Left lung (tissue), 10 donors: ENCODE measurements around the gene TMBIM4. TPM values are rescaled to one million over a fixed set of nuclear protein-coding genes. Genes with fewer than 3 reads are reported as not detected.

Experiments used
- ATAC-seq: fragments of 200-7000 bp; cut with Tn5 transposase; one replicate; pipeline ENCODE4 v1.9.1; 2020; ENCODE audit warnings: moderate library complexity
- DNase-seq, 4 donors: peaks; one replicate each; pipeline ENCODE4 v3.0.0-alpha.2; 2013 to 2020
- H3K27ac ChIP-seq, 2 donors: fragments of 200-600 bp; sonication (generic) in 1 of 2; one replicate each; pipeline versions ENCODE4 v1.5.0 to v1.8.0; 2020 to 2021
- H3K27me3 ChIP-seq, 2 donors: fragments of 200-600 bp; sonication (generic) in 1 of 2; one replicate each; pipeline versions ENCODE4 v1.5.0 to v1.8.0; 2020 to 2021
- H3K36me3 ChIP-seq, 2 donors: fragments of 200-600 bp; sonication (generic) in 1 of 2; one replicate each; pipeline versions ENCODE4 v1.5.0 to v1.8.0; 2020 to 2021
- H3K4me1 ChIP-seq, 2 donors: fragments of 200-600 bp; one replicate each; pipeline ENCODE4 v1.8.0; 2021
- H3K4me3 ChIP-seq, 2 donors: fragments of 200-600 bp; sonication (generic) in 1 of 2; one replicate each; pipeline versions ENCODE4 v1.5.0 to v1.8.0; 2020 to 2021; ENCODE audit warnings: mild to moderate bottlenecking in 1 of 2
- H3K9me3 ChIP-seq, 2 donors: fragments of 200-600 bp; sonication (generic) in 1 of 2; one replicate each; pipeline versions ENCODE4 v1.5.0 to v1.8.0; 2020 to 2021
- CTCF ChIP-seq, 2 donors: fragments of 200-600 bp; sonication (generic) in 1 of 2; IDR thresholded peaks; one replicate each; pipeline versions ENCODE4 v1.5.0 to v1.8.0; 2021; ENCODE audit warnings: antibody characterized with exemption in 2 of 2
- intact Hi-C, 2 donors: fragments of 100-400 bp; cut with DNase I; formaldehyde crosslinking; loops; one replicate each; pipeline versions ENCODE4 v1.11.2 to v1.14.2; 2022
- polyA plus RNA-seq, 6 donors: library from polyadenylated mRNA; unstranded; fragments of 120-200 nt; gene quantifications; one replicate each; pipeline ENCODE4 v1.2.1, GENCODE V29; 2013; ENCODE audit not compliant: insufficient read length in 6 of 6
- total RNA-seq, 2 donors: library from RNA; stranded (reverse); fragmentation: NEBNext Ultra II Directional; extraction: Animal tissue kit (Norgen Biotek cat#: 25700); gene quantifications; one replicate each; pipeline ENCODE4 v1.2.1, GENCODE V29; 2021
- donor health status: DM: no; HTN: yes; CAD: no.
- donor health status: DM: no; HTN: no; CAD: no.

The TMBIM4 gene
- total and polyA plus RNA-seq, 8 donors = 106 to 152 (median 117) TPM

- Histone ChIP-seq H3K4me3 (no peak overlapping the region), H3K4me1 (no peaks in the 10 kb centered on the region), H3K36me3 (no peaks in the 10 kb centered on the region), H3K27me3 (no peaks in the 10 kb centered on the region), H3K27ac (no peak overlapping the region), H3K9me3 (no peaks in the 10 kb centered on the region)
- DNase-seq = no peak
- no peak for TF ChIP-seq CTCF (IDR thresholded peaks at IDR 0.05)
- intact Hi-C loops = no loop called here
- no peak for ATAC-seq
Observed at GRCh38 chr12:66085998-66086397, 83.8 kb downstream of the TMBIM4 start.

Other genes starting within 250 kb of the TMBIM4 start
- gene LLPH, start 39.2 kb downstream of the TMBIM4 start, total RNA-seq = 10 to 100 TPM; 16.8 to 21.1 TPM
- 10 to 100 TPM; 21.2 to 26.5 (median 24.8) TPM for gene LLPH, start 39.2 kb downstream of the TMBIM4 start, polyA plus RNA-seq
- gene IRAK3, start 19.2 kb upstream of the TMBIM4 start, total RNA-seq = 10 to 100 TPM; 18.5 to 71.7 TPM
- 10 to 100 TPM; 29.1 to 41.6 (median 35.7) TPM for gene IRAK3, start 19.2 kb upstream of the TMBIM4 start, polyA plus RNA-seq
- gene HELB, start 132.5 kb upstream of the TMBIM4 start, total RNA-seq = 1 to 10 TPM; 3.8 to 6.4 TPM
- gene HELB, start 132.5 kb upstream of the TMBIM4 start, polyA plus RNA-seq = 1 to 10 TPM; 4.2 to 7.7 (median 6.6) TPM